Astrocyte (in vitro differentiated cells and primary cell): ENCODE measurements around the gene ZNF207.

Experiments used
- EZH2 ChIP-seq: IDR thresholded peaks from 2 replicates; pipeline ENCODE4 v1.6.1; 2012; ENCODE audit warnings: mild to moderate bottlenecking, low read length, inconsistent platforms; ENCODE audit not compliant: insufficient read depth
- TF ChIP-seq, protein P1 (sequence below): IDR thresholded peaks from 2 replicates; pipeline ENCODE4 v1.5.1; 2011; ENCODE audit warnings: low read depth, mild to moderate bottlenecking, inconsistent platforms, low read length, moderate library complexity; ENCODE audit not compliant: insufficient read depth

DNA sequence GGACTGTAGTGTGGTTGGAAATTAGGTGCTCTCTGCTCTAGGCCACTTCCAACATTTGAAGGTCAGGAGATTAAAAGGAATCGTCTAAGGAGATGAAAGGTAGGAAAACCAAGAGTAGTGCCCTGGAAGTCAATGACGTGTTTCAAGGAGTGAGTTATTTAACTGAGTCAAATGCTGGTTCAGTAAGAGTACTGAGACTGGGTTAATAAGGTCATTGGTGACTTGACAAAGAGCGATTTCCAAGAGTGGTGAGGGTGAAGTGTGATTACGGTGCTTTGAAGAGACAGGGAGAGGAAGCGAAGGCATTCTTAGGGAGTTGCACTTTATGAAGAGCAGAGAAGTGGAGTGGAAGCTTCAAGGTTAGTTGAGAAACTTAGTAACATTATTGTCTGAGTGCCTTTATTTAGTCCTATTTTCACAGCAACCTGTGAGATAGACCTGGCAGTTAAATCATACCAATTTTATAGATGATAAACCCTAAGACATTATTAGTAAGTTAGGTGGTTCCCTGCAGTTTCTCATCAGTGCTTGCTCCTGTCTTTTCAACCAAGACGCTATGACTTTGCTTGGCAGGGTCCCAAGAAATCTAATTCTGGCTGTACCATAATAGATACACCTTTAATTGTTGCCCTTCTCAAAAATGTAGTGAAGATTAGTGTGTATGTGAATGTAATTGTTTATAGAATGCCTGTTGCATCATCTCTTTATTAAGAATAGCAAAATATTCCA is 5.9 kb downstream of the ZNF207 start:
- TF ChIP-seq, protein P1, sequence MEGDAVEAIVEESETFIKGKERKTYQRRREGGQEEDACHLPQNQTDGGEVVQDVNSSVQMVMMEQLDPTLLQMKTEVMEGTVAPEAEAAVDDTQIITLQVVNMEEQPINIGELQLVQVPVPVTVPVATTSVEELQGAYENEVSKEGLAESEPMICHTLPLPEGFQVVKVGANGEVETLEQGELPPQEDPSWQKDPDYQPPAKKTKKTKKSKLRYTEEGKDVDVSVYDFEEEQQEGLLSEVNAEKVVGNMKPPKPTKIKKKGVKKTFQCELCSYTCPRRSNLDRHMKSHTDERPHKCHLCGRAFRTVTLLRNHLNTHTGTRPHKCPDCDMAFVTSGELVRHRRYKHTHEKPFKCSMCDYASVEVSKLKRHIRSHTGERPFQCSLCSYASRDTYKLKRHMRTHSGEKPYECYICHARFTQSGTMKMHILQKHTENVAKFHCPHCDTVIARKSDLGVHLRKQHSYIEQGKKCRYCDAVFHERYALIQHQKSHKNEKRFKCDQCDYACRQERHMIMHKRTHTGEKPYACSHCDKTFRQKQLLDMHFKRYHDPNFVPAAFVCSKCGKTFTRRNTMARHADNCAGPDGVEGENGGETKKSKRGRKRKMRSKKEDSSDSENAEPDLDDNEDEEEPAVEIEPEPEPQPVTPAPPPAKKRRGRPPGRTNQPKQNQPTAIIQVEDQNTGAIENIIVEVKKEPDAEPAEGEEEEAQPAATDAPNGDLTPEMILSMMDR = no peak
- no peak for TF ChIP-seq EZH2
